Prostate gland (tissue), 2 donors: ENCODE data around the gene ST6GALNAC3. TPM values are rescaled to one million over a fixed set of nuclear protein-coding genes. Genes with fewer than 3 reads are reported as not detected.

Source experiments
- DNase-seq: peaks from one replicate; pipeline ENCODE4 v3.0.0-alpha.2; 2019; ENCODE audit warnings: low spot score
- H3K27ac ChIP-seq, 2 donors: fragments of 200-600 bp; sonication (generic); 2 replicates each; pipeline ENCODE4 v1.5.1; 2017 to 2019
- H3K27me3 ChIP-seq: fragments of 200-600 bp; sonication (generic); replicated peaks from 2 replicates; pipeline ENCODE4 v1.5.1; 2019; ENCODE audit not compliant: insufficient read depth
- H3K36me3 ChIP-seq, 2 donors: fragments of 200-600 bp; sonication (generic); 1 replicate in 1 of 2; 2 replicates in 1 of 2; pipeline versions ENCODE4 v1.5.1 to v1.8.1; 2017 to 2019
- H3K4me1 ChIP-seq: fragments of 200-600 bp; sonication (generic); replicated peaks from 2 replicates; pipeline ENCODE4 v1.5.1; 2019
- H3K4me3 ChIP-seq, 2 donors: fragments of 200-600 bp; sonication (generic); 2 replicates each; pipeline ENCODE4 v1.5.1; 2017 to 2019
- H3K9me3 ChIP-seq: fragments of 200-600 bp; sonication (generic); 2 replicates; pipeline ENCODE4 v1.5.1; 2017
- CTCF ChIP-seq, 4 experiments: fragments of 200-600 bp in 2 of 4; fragments of 450-650 bp in 2 of 4; sonication (generic) in 2 of 4; IDR thresholded peaks; 1 replicate in 3 of 4; 2 replicates in 1 of 4; pipeline ENCODE4 v1.5.1; 2016 to 2019; ENCODE audit warnings: antibody characterized with exemption in 4 of 4, mild to moderate bottlenecking in 2 of 4, moderate library complexity in 2 of 4
- POLR2A ChIP-seq: fragments of 450-650 bp; IDR thresholded peaks from one replicate; pipeline ENCODE4 v1.6.1; 2016; ENCODE audit warnings: antibody characterized with exemption, mild to moderate bottlenecking
- POLR2AphosphoS5 ChIP-seq: sonication (generic); formaldehyde crosslinking; IDR thresholded peaks from one replicate; pipeline ENCODE4 v1.6.1; 2017; ENCODE audit warnings: antibody characterized with exemption
- WGBS: methylation state at CpG from one replicate; pipeline ENCODE4 v1.1.5; 2018; 5-methylcytosine and 5-hydroxymethylcytosine counted together
- intact Hi-C: fragments of 100-400 bp; cut with DNase I; formaldehyde crosslinking; loops from one replicate; pipeline ENCODE4 v1.14.2; 2022
- total RNA-seq, 2 donors: library from RNA; depleted of rRNA; stranded (reverse); fragments of >200 nt; gene quantifications; one replicate each; pipeline ENCODE4 v1.1.0, GENCODE V29; 2016

The ST6GALNAC3 gene
- total RNA-seq, 2 donors from 2014 or later, result 0.41 to 0.80 TPM

- no peaks in the 10 kb centered on the region for H3K36me3 ChIP-seq
- no peak overlapping the region for H3K4me3 ChIP-seq
- no peaks in the 10 kb centered on the region for H3K4me1 ChIP-seq
- intact Hi-C loops, result no loop called here
- no peak for DNase-seq
- no peaks in the 10 kb centered on the region for H3K9me3 ChIP-seq
- WGBS, result 86% methylated on average over 3 of the region's 3 CpGs
- no peak overlapping the region for H3K27ac ChIP-seq
- H3K27me3 ChIP-seq, result no peaks in the 10 kb centered on the region
- TF ChIP-seq CTCF (IDR thresholded peaks at IDR 0.05) (no peak), POLR2AphosphoS5 (no peak), POLR2A (no peak)
These were observed 389.3 kb downstream of the ST6GALNAC3 start for GRCh38 chr1:76463849-76464248.

GRCh38 chr1:76465030-76465429, 390.5 kb downstream of the ST6GALNAC3 start:
- Histone ChIP-seq H3K4me1 (no peaks in the 10 kb centered on the region), H3K27ac (no peak overlapping the region), H3K36me3 (no peaks in the 10 kb centered on the region), H3K27me3 (no peaks in the 10 kb centered on the region), H3K9me3 (no peaks in the 10 kb centered on the region), H3K4me3 (no peak overlapping the region)
- DNase-seq, result no peak
- intact Hi-C loops, result no loop called here
- no peak for TF ChIP-seq POLR2A
- TF ChIP-seq POLR2AphosphoS5, result no peak
- no peak for TF ChIP-seq CTCF (IDR thresholded peaks at IDR 0.05)
- 79% methylated on average over 2 of the region's 2 CpGs for WGBS

GRCh38 chr1:76470166-76470565, 395.6 kb downstream of the ST6GALNAC3 start:
- 87% methylated on average over 1 of the region's 1 CpG for WGBS

GRCh38 chr1:76471536-76471935, 397.0 kb downstream of the ST6GALNAC3 start:
- Histone ChIP-seq H3K27ac (no peak overlapping the region), H3K9me3 (no peaks in the 10 kb centered on the region), H3K27me3 (no peaks in the 10 kb centered on the region), H3K4me1 (no peaks in the 10 kb centered on the region), H3K4me3 (no peak overlapping the region), H3K36me3 (no peaks in the 10 kb centered on the region)
- DNase-seq, result no peak
- TF ChIP-seq CTCF (IDR thresholded peaks at IDR 0.05) (no peak), POLR2A (no peak), POLR2AphosphoS5 (no peak)
- intact Hi-C loops, result no loop called here

More at GRCh38 chr1:76470166-76470565, 395.6 kb downstream of the ST6GALNAC3 start:
- H3K27ac ChIP-seq, result no peak overlapping the region
- intact Hi-C loops, result no loop called here
- no peak for TF ChIP-seq CTCF (IDR thresholded peaks at IDR 0.05)
- TF ChIP-seq POLR2AphosphoS5, result no peak
- no peak for TF ChIP-seq POLR2A
- no peak overlapping the region for H3K4me3 ChIP-seq
- H3K36me3 ChIP-seq, result no peaks in the 10 kb centered on the region
- no peaks in the 10 kb centered on the region for H3K4me1 ChIP-seq
- no peaks in the 10 kb centered on the region for H3K27me3 ChIP-seq
- H3K9me3 ChIP-seq, result no peaks in the 10 kb centered on the region
- no peak for DNase-seq

GRCh38 chr1:76473591-76473990, 399.0 kb downstream of the ST6GALNAC3 start:
- no peak for TF ChIP-seq CTCF (IDR thresholded peaks at IDR 0.05)
- no peak for TF ChIP-seq POLR2A
- no peak for TF ChIP-seq POLR2AphosphoS5
- H3K27ac ChIP-seq, result no peak overlapping the region
- intact Hi-C loops, result no loop called here
- H3K4me1 ChIP-seq, result no peaks in the 10 kb centered on the region
- no peak for DNase-seq
- H3K4me3 ChIP-seq, result no peak overlapping the region
- no peaks in the 10 kb centered on the region for H3K27me3 ChIP-seq
- WGBS, result 63% methylated on average over 1 of the region's 1 CpG
- no peaks in the 10 kb centered on the region for H3K36me3 ChIP-seq
- H3K9me3 ChIP-seq, result no peaks in the 10 kb centered on the region
